Activated CD4-positive, alpha-beta T cell treated with anti-CD3 and anti-CD28 coated beads, Interleukin-2, amount 50 U/mL, for 4 hours (primary cell): ENCODE results near the gene TEX14.
A peak's percentile ranks its signal among the peaks of the same experiment; 100 is the strongest.
"Not testable (repeated sequence)": the region's sequence is repeated elsewhere in the genome, so short reads cannot be mapped to it uniquely, and the experiment has no call there.

Experiments used
- DNase-seq, 2 experiments: peaks; one replicate each; pipeline ENCODE4 v3.0.0-alpha.2; 2020

TEX14 gene

GRCh38 chr17:58593123-58593522 is 98.7 kb downstream of the TEX14 start:
- no peak for DNase-seq

- DNase-seq, result no peak
Measured at GRCh38 chr17:58591455-58591854, 100.4 kb downstream of the TEX14 start.

- no peak for DNase-seq
Measured at GRCh38 chr17:58590377-58590776, 101.5 kb downstream of the TEX14 start.

- peak; percentile 46 to 54 for DNase-seq
Measured at GRCh38 chr17:58587713-58588117, 104.1 kb downstream of the TEX14 start.

- no peak for DNase-seq
Measured at GRCh38 chr17:58586009-58586644, 105.7 kb downstream of the TEX14 start.

GRCh38 chr17:58585554-58585953 is 106.3 kb downstream of the TEX14 start:
- DNase-seq, result no peak

- no peak for DNase-seq
Measured at GRCh38 chr17:58583486-58583885, 108.4 kb downstream of the TEX14 start.

- not testable (repeated sequence) for DNase-seq
Measured at GRCh38 chr17:58582718-58583117, 109.1 kb downstream of the TEX14 start.

- DNase-seq, result no peak
Measured at GRCh38 chr17:58580671-58581070, 111.2 kb downstream of the TEX14 start.

GRCh38 chr17:58577696-58578095 is 114.1 kb downstream of the TEX14 start:
- DNase-seq, result peak; percentile 57 to 58

- no peak for DNase-seq
Measured at GRCh38 chr17:58576679-58577367, 115.0 kb downstream of the TEX14 start.

GRCh38 chr17:58575511-58575910 is 116.3 kb downstream of the TEX14 start:
- DNase-seq, result no peak

- no peak for DNase-seq
Measured at GRCh38 chr17:58574025-58574424, 117.8 kb downstream of the TEX14 start.

- no peak for DNase-seq
Measured at GRCh38 chr17:58572846-58573245, 119.0 kb downstream of the TEX14 start.

- DNase-seq, result no peak
Measured at GRCh38 chr17:58570758-58571157, 121.1 kb downstream of the TEX14 start.

- DNase-seq, result no peak
Measured at GRCh38 chr17:58569196-58569595, 122.6 kb downstream of the TEX14 start.

- DNase-seq, result no peak
Measured at GRCh38 chr17:58568044-58568799, 123.6 kb downstream of the TEX14 start.

GRCh38 chr17:58565389-58566311 is 126.2 kb downstream of the TEX14 start:
- no peak for DNase-seq

GRCh38 chr17:58564971-58565370 is 126.9 kb downstream of the TEX14 start:
- no peak for DNase-seq

GRCh38 chr17:58564243-58564642 is 127.6 kb downstream of the TEX14 start:
- no peak for DNase-seq

GRCh38 chr17:58560511-58560910 is 131.3 kb downstream of the TEX14 start:
- DNase-seq, result no peak

- no peak for DNase-seq
Measured at GRCh38 chr17:58557981-58558380, 133.9 kb downstream of the TEX14 start.

- no peak for DNase-seq
Measured at GRCh38 chr17:58556833-58557250, 135.0 kb downstream of the TEX14 start.
